ENCODE measurements around the gene CHRNA1.
A peak's percentile ranks its signal among the peaks of the same experiment; 100 is the strongest.

Gene CHRNA1

GRCh38 chr2:174764280-174765255, at the start of gene CHRNA1:
TSS of gene CHRNA1 (minus strand) at chr2:174764472. CDS start at chr2:174764394, 78 bp downstream.
- DNase-seq, result no peak

GRCh38 chr2:174812037-174812436, 47.8 kb upstream of the CHRNA1 start:
- DNase-seq, result no peak

- no peak for DNase-seq
Measured at GRCh38 chr2:174807931-174808330, 43.7 kb upstream of the CHRNA1 start.

- DNase-seq, result no peak
Measured at GRCh38 chr2:174805803-174806202, 41.5 kb upstream of the CHRNA1 start.

GRCh38 chr2:174802459-174802858, 38.2 kb upstream of the CHRNA1 start:
- no peak for DNase-seq

- no peak for DNase-seq
Measured at GRCh38 chr2:174800436-174801205, 36.3 kb upstream of the CHRNA1 start.

- no peak for DNase-seq
Measured at GRCh38 chr2:174798801-174799200, 34.5 kb upstream of the CHRNA1 start.

- no peak for DNase-seq
Measured at GRCh38 chr2:174797781-174798276, 33.6 kb upstream of the CHRNA1 start.

GRCh38 chr2:174796319-174796771, 32.1 kb upstream of the CHRNA1 start:
- DNase-seq, result no peak

- no peak for DNase-seq
Measured at GRCh38 chr2:174794851-174795374, 30.6 kb upstream of the CHRNA1 start.

GRCh38 chr2:174792309-174793025, 28.2 kb upstream of the CHRNA1 start:
- DNase-seq, result no peak

GRCh38 chr2:174791746-174792280, 27.5 kb upstream of the CHRNA1 start:
- no peak for DNase-seq

GRCh38 chr2:174791020-174791419, 26.7 kb upstream of the CHRNA1 start:
- DNase-seq, result no peak

GRCh38 chr2:174789001-174789400, 24.7 kb upstream of the CHRNA1 start:
- no peak for DNase-seq

GRCh38 chr2:174788291-174788929, 24.1 kb upstream of the CHRNA1 start:
- no peak for DNase-seq

- DNase-seq, result peak; percentile 97
Measured at GRCh38 chr2:174787487-174788205, 23.4 kb upstream of the CHRNA1 start.

GRCh38 chr2:174786066-174786725, 21.9 kb upstream of the CHRNA1 start:
- no peak for DNase-seq

GRCh38 chr2:174785481-174785880, 21.2 kb upstream of the CHRNA1 start:
- DNase-seq, result no peak

- no peak for DNase-seq
Measured at GRCh38 chr2:174784909-174785308, 20.6 kb upstream of the CHRNA1 start.

GRCh38 chr2:174784316-174784715, 20.0 kb upstream of the CHRNA1 start:
- no peak for DNase-seq

All from amniotic stem cell (primary cell).